HCT116 (cell line): ENCODE results near the gene MUC13. TPM values are rescaled to one million over a fixed set of nuclear protein-coding genes. Genes with fewer than 3 reads are reported as not detected.

Experiments
- ATAC-seq: fragments of 200-7000 bp; cut with Tn5 transposase; 2 replicates; pipeline ENCODE4 v1.9.1; 2020; ENCODE audit warnings: mild to moderate bottlenecking, moderate library complexity
- BruUV-seq: library from RNA; stranded (reverse); fragments of 400-500 nt; replicated peaks from 2 replicates; lab custom pipeline; 2021; lab: Mats Ljungman, UMichigan
- CTCF ChIA-PET: fragments of 300-600 bp; sonication (Branson Sonifier 250); formaldehyde crosslinking; loops from one replicate; lab custom pipeline; 2021; ENCODE audit warnings: antibody characterized with exemption; lab: Charles Lee
- POLR2A ChIA-PET: fragments of 300-600, 350-600 bp; sonication (Branson Sonifier 250); formaldehyde crosslinking; loops from one replicate; lab custom pipeline; 2021; ENCODE audit warnings: antibody characterized with exemption; lab: Charles Lee
- RAD21 ChIA-PET, 2 experiments: fragments of 300-600 bp; sonication (Branson Sonifier 250); formaldehyde crosslinking; loops; one replicate each; lab custom pipeline; 2023; ENCODE audit warnings: low total read pairs in 2 of 2; ENCODE audit not compliant: uncharacterized antibody in 2 of 2, unreplicated experiment in 2 of 2, low non-redundant PET in 1 of 2; lab: Charles Lee
- DNase-seq: peaks from one replicate; pipeline ENCODE4 v3.0.0-alpha.2; 2010; ENCODE audit warnings: low read depth, low spot score
- H2AFZ ChIP-seq: fragments of 200-600 bp; shearing (Covaris generic), sonication (generic); 2 replicates; pipeline ENCODE4 v1.6.1; 2017; ENCODE audit warnings: low read depth, mixed run types, mixed read lengths, antibody characterized with exemption, low read length; ENCODE audit not compliant: poor library complexity, severe bottlenecking
- H3K27ac ChIP-seq: 2 replicates; pipeline ENCODE4 v1.5.1; 2012; ENCODE audit warnings: low read depth, low read length
- H3K27me3 ChIP-seq: fragments of 200-600 bp; sonication (generic); 2 replicates; pipeline ENCODE4 v1.6.1; 2016; ENCODE audit warnings: mixed run types, low read length, mixed read lengths; ENCODE audit not compliant: insufficient read depth
- H3K36me3 ChIP-seq, 2 experiments: fragments of 200-500 bp in 1 of 2; fragments of 200-600 bp in 1 of 2; sonication (Bioruptor generic) in 1 of 2; sonication (generic) in 1 of 2; 2 replicates each; pipeline versions ENCODE4 v1.5.1 to v1.6.1; 2014 to 2016; ENCODE audit warnings: low read length in 2 of 2, inconsistent platforms in 1 of 2, mixed read lengths in 1 of 2, mixed run types in 1 of 2; ENCODE audit not compliant: insufficient read depth in 2 of 2, control insufficient read depth in 1 of 2
- H3K4me1 ChIP-seq, 2 experiments: fragments of 200-600 bp in 1 of 2; sonication (generic) in 1 of 2; 2 replicates each; pipeline versions ENCODE4 v1.5.1 to v1.6.1; 2012 to 2017; ENCODE audit warnings: low read length in 2 of 2, inconsistent platforms in 1 of 2, mild to moderate bottlenecking in 1 of 2, mixed read lengths in 1 of 2, mixed run types in 1 of 2, moderate library complexity in 1 of 2; ENCODE audit not compliant: insufficient read depth in 2 of 2, control insufficient read depth in 1 of 2
- H3K4me2 ChIP-seq: fragments of 200-600 bp; sonication (generic); 2 replicates; pipeline ENCODE4 v1.6.1; 2017; ENCODE audit warnings: mixed run types, low read length, mixed read lengths
- H3K4me3 ChIP-seq, 2 experiments: fragments of 200-600 bp in 1 of 2; sonication (generic) in 1 of 2; replicated peaks in 1 of 2; 2 replicates each; pipeline ENCODE4 v1.5.1; 2011 to 2016; ENCODE audit warnings: low read length in 2 of 2, control low read depth in 1 of 2, low read depth in 1 of 2, mild to moderate bottlenecking in 1 of 2, mixed read lengths in 1 of 2, mixed run types in 1 of 2
- H3K79me2 ChIP-seq: fragments of 200-600 bp; sonication (generic); 2 replicates; pipeline ENCODE4 v1.6.1; 2017; ENCODE audit warnings: mild to moderate bottlenecking, mixed run types, low read length, moderate library complexity, mixed read lengths; ENCODE audit not compliant: insufficient read depth
- H3K9ac ChIP-seq: fragments of 200-600 bp; sonication (generic); 2 replicates; pipeline ENCODE4 v1.6.1; 2016; ENCODE audit warnings: low read length, mixed read lengths
- H3K9me2 ChIP-seq: fragments of 200-600 bp; sonication (generic), shearing (Covaris generic); 2 replicates; pipeline ENCODE4 v1.6.1; 2017; ENCODE audit warnings: mixed run types, mild to moderate bottlenecking, moderate library complexity; ENCODE audit not compliant: insufficient read depth
- H3K9me3 ChIP-seq, 2 experiments: fragments of 200-500 bp in 1 of 2; fragments of 200-600 bp in 1 of 2; sonication (Bioruptor generic) in 1 of 2; sonication (generic) in 1 of 2; 2 replicates each; pipeline ENCODE4 v1.6.1; 2014 to 2017; ENCODE audit warnings: low read length in 2 of 2, mixed read lengths in 2 of 2, inconsistent platforms in 1 of 2, low read depth in 1 of 2, mild to moderate bottlenecking in 1 of 2, mixed run types in 1 of 2, moderate library complexity in 1 of 2; ENCODE audit not compliant: control insufficient read depth in 1 of 2, insufficient read depth in 1 of 2
- H4K20me1 ChIP-seq: fragments of 200-600 bp; sonication (generic), shearing (Covaris generic); 2 replicates; pipeline ENCODE4 v1.6.1; 2017; ENCODE audit warnings: mixed run types, mild to moderate bottlenecking, moderate library complexity; ENCODE audit not compliant: insufficient read depth
- CBX3 ChIP-seq: IDR thresholded peaks from 2 replicates; pipeline ENCODE4 v1.6.1; 2012; ENCODE audit warnings: low read depth
- CEBPB ChIP-seq: IDR thresholded peaks from 2 replicates; pipeline ENCODE4 v1.6.1; 2012; ENCODE audit warnings: low read depth
- EZH2 ChIP-seq: fragments of 200-600 bp; sonication (generic); IDR thresholded peaks from 2 replicates; pipeline ENCODE4 v1.6.1; 2017; ENCODE audit warnings: antibody characterized with exemption, mixed run types
- ZFX ChIP-seq: fragments of 450-650 bp; IDR thresholded peaks from 2 replicates; pipeline ENCODE4 v1.6.1; 2017
- intact Hi-C: fragments of 100-400 bp; cut with micrococcal nuclease; formaldehyde crosslinking; loops from 2 replicates; pipeline ENCODE4 v1.10.0; 2022
- total RNA-seq: library from RNA; stranded (reverse); gene quantifications from one replicate; pipeline ENCODE4 v1.2.1, GENCODE V29; 2021; ENCODE audit not compliant: unreplicated experiment
- TF ChIP-seq, protein P1 (sequence below): IDR thresholded peaks from 2 replicates; pipeline ENCODE4 v1.6.1; 2011; ENCODE audit warnings: mild to moderate bottlenecking, low read length, moderate library complexity; ENCODE audit not compliant: insufficient replicate concordance; ENCODE audit errors: extremely low read depth
- TF ChIP-seq, protein P2 (sequence below), 3 experiments: fragments of 200-600 bp in 1 of 3; sonication (generic) in 1 of 3; IDR thresholded peaks in 2 of 3; conservative IDR thresholded peaks in 1 of 3; 2 replicates each; pipeline ENCODE4 v1.5.1; 2012 to 2017; ENCODE audit warnings: low read depth in 2 of 3, low read length in 2 of 3, antibody characterized with exemption in 1 of 3, borderline replicate concordance in 1 of 3, control low read depth in 1 of 3, mild to moderate bottlenecking in 1 of 3, mixed read lengths in 1 of 3, mixed run types in 1 of 3, moderate library complexity in 1 of 3; ENCODE audit not compliant: insufficient read depth in 1 of 3
- TF ChIP-seq, protein P3 (sequence below): IDR thresholded peaks from 2 replicates; pipeline ENCODE4 v1.6.1; 2012

The MUC13 gene
- total RNA-seq, 1 experiment from 2014 or later = 0.44 TPM

DNA sequence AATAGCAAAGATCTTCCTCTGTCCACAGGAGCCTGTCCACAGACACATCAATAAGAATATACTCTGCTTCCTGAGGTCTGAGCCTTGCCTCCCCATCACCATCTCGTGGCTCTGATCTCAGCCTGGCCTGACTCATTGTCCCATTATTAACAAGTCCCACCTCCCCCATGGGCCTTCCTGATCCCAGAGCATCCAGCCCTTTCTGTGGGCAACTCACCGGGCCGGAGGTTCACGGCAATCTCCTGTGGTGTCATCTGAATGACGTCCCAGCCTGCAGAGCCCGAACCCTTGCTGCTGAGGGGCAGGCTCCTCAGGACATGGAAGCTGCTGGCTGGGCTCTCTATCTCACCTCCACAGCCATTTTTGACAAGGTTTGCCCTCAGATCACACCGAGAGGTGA, 75.5 kb downstream of the MUC13 start:
- intact Hi-C loops = no loop called here
- H3K9ac ChIP-seq = no peak overlapping the region
- H4K20me1 ChIP-seq = no peaks in the 10 kb centered on the region
- peaks cover 16 to 42% of the 10 kb centered on the region in 2 experiments for H3K4me1 ChIP-seq
- no peaks in the 10 kb centered on the region for H3K9me3 ChIP-seq
- H3K9me2 ChIP-seq = no peaks in the 10 kb centered on the region
- H3K79me2 ChIP-seq = no peaks in the 10 kb centered on the region; the same call in 1 of the 2 replicates
- no peak for TF ChIP-seq CEBPB
- TF ChIP-seq, protein P1, sequence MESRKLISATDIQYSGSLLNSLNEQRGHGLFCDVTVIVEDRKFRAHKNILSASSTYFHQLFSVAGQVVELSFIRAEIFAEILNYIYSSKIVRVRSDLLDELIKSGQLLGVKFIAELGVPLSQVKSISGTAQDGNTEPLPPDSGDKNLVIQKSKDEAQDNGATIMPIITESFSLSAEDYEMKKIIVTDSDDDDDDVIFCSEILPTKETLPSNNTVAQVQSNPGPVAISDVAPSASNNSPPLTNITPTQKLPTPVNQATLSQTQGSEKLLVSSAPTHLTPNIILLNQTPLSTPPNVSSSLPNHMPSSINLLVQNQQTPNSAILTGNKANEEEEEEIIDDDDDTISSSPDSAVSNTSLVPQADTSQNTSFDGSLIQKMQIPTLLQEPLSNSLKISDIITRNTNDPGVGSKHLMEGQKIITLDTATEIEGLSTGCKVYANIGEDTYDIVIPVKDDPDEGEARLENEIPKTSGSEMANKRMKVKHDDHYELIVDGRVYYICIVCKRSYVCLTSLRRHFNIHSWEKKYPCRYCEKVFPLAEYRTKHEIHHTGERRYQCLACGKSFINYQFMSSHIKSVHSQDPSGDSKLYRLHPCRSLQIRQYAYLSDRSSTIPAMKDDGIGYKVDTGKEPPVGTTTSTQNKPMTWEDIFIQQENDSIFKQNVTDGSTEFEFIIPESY = no peak
- H3K4me2 ChIP-seq = peak overlapping the region; percentile 9; the same call in 1 of the 2 replicates
- ChIA-PET POLR2A (no interaction called here), RAD21 (no interaction called here), CTCF (no interaction called here)
- H2AFZ ChIP-seq = no peak overlapping the region
- H3K36me3 ChIP-seq = 0 out of 4 replicates have a peak, but pooled peaks cover 0 to 3% of the 10 kb centered on the region in 2 experiments
- no peaks in the 10 kb centered on the region for H3K27me3 ChIP-seq
- DNase-seq (no peak), ATAC-seq (no peak)
- no TSS peak for BruUV-seq
- no peak overlapping the region for H3K27ac ChIP-seq
- no peak overlapping the region for H3K4me3 ChIP-seq

DNA sequence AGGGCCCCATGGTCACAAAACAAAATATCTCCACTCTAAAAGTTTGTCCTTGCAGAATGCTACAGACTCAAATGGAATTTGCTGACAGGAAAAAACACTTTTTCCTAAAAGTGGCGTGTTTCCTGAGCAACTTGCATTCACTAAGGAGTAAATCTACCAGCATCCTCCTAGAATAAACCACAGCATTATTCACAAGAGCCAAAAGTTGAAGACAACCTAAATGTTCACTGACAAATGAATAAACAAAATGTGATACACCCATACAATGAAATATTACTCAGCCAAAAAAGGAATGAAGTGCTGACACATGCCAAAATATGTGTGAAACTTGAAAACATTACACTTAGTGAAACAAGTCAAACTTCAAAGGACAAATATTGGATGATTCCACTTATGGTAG, 76.3 kb downstream of the MUC13 start:
- ATAC-seq (no peak), DNase-seq (no peak)
- no peaks in the 10 kb centered on the region for H3K27me3 ChIP-seq
- H2AFZ ChIP-seq = no peak overlapping the region
- intact Hi-C loops = no loop called here
- no peak overlapping the region for H3K4me3 ChIP-seq
- no peaks in the 10 kb centered on the region for H3K9me3 ChIP-seq
- H3K36me3 ChIP-seq = 0 out of 4 replicates have a peak, but pooled peaks cover 0 to 3% of the 10 kb centered on the region in 2 experiments
- POLR2A ChIA-PET = no interaction called here
- H3K4me2 ChIP-seq = no peak overlapping the region
- H3K79me2 ChIP-seq = no peaks in the 10 kb centered on the region; the same call in 1 of the 2 replicates
- no TSS peak for BruUV-seq
- H3K4me1 ChIP-seq = peaks cover 16 to 41% of the 10 kb centered on the region in 2 experiments
- CTCF ChIA-PET = no interaction called here
- TF ChIP-seq ZFX = no peak
- TF ChIP-seq, protein P2, sequence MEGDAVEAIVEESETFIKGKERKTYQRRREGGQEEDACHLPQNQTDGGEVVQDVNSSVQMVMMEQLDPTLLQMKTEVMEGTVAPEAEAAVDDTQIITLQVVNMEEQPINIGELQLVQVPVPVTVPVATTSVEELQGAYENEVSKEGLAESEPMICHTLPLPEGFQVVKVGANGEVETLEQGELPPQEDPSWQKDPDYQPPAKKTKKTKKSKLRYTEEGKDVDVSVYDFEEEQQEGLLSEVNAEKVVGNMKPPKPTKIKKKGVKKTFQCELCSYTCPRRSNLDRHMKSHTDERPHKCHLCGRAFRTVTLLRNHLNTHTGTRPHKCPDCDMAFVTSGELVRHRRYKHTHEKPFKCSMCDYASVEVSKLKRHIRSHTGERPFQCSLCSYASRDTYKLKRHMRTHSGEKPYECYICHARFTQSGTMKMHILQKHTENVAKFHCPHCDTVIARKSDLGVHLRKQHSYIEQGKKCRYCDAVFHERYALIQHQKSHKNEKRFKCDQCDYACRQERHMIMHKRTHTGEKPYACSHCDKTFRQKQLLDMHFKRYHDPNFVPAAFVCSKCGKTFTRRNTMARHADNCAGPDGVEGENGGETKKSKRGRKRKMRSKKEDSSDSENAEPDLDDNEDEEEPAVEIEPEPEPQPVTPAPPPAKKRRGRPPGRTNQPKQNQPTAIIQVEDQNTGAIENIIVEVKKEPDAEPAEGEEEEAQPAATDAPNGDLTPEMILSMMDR (IDR thresholded peaks at IDR 0.05 in 2 of 3, conservative IDR thresholded peaks at IDR 0.05 in 1 of 3; ENCODE audit: borderline replicate concordance in 1 of 3, insufficient read depth in 1 of 3, low read depth in 2 of 3, low read length in 2 of 3) = no peak
- no peak for TF ChIP-seq EZH2
- TF ChIP-seq CEBPB = no peak
- TF ChIP-seq CBX3 = no peak
- TF ChIP-seq, protein P3, sequence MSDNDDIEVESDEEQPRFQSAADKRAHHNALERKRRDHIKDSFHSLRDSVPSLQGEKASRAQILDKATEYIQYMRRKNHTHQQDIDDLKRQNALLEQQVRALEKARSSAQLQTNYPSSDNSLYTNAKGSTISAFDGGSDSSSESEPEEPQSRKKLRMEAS = no peak
- no peak overlapping the region for H3K9ac ChIP-seq
- H3K9me2 ChIP-seq = no peaks in the 10 kb centered on the region
- RAD21 ChIA-PET = no interaction called here
- H4K20me1 ChIP-seq = no peaks in the 10 kb centered on the region
- no peak overlapping the region for H3K27ac ChIP-seq
